GM18867 (cell line): ENCODE data around the gene PTPRCAP.

Experiments
- ATAC-seq: cut with Tn5 transposase; IDR thresholded peaks from one replicate; pipeline ENCODE4 v1.9.1; 2021; ENCODE audit warnings: mild to moderate bottlenecking, moderate library complexity; ENCODE audit not compliant: unreplicated experiment

PTPRCAP gene

GRCh38 chr11:67398661-67399563 is 38.6 kb downstream of the PTPRCAP start:
- no peak for ATAC-seq

- no peak for ATAC-seq
Observed at GRCh38 chr11:67397986-67398660, 39.4 kb downstream of the PTPRCAP start.

- no peak for ATAC-seq
Observed at GRCh38 chr11:67397536-67397935, 39.9 kb downstream of the PTPRCAP start.

- ATAC-seq = no peak
Observed at GRCh38 chr11:67396587-67397389, 40.7 kb downstream of the PTPRCAP start.

- no peak for ATAC-seq
Observed at GRCh38 chr11:67396259-67396581, 41.3 kb downstream of the PTPRCAP start.

- ATAC-seq = no peak
Observed at GRCh38 chr11:67395555-67396258, 41.8 kb downstream of the PTPRCAP start.

- no peak for ATAC-seq
Observed at GRCh38 chr11:67393990-67394389, 43.5 kb downstream of the PTPRCAP start.

GRCh38 chr11:67393437-67393836 is 44.0 kb downstream of the PTPRCAP start:
- ATAC-seq = no peak

- ATAC-seq = peak; percentile 5
Observed at GRCh38 chr11:67392183-67392715, 45.2 kb downstream of the PTPRCAP start.

GRCh38 chr11:67391304-67392182 is 45.9 kb downstream of the PTPRCAP start, which contains the start of gene RAD9A:
Gene RAD9A, plus strand, starts transcription at chr11:67391986. Its CDS starts 59 bp downstream, at chr11:67392045.
- ATAC-seq = peak; percentile 58

- no peak for ATAC-seq
Observed at GRCh38 chr11:67390947-67391303, 46.6 kb downstream of the PTPRCAP start.

GRCh38 chr11:67389477-67389876 is 48.0 kb downstream of the PTPRCAP start:
- no peak for ATAC-seq

GRCh38 chr11:67387518-67387917 is 50.0 kb downstream of the PTPRCAP start:
- ATAC-seq = no peak

GRCh38 chr11:67387069-67387468 is 50.4 kb downstream of the PTPRCAP start:
- ATAC-seq = no peak
